Ectodermal cell (in vitro differentiated cells): ENCODE data around the gene HAGH.

Source experiments
- H3K27ac ChIP-seq: 2 replicates; pipeline ENCODE4 v1.7.0; 2013; ENCODE audit warnings: mild to moderate bottlenecking, low read depth, low read length; ENCODE audit not compliant: insufficient read depth, poor library complexity, severe bottlenecking
- H3K27me3 ChIP-seq: 2 replicates; pipeline ENCODE4 v1.7.0; 2013; ENCODE audit warnings: mild to moderate bottlenecking, low read length; ENCODE audit not compliant: insufficient read depth, control insufficient read depth, poor library complexity, severe bottlenecking
- H3K36me3 ChIP-seq: one replicate; pipeline ENCODE4 v1.7.0; 2013; ENCODE audit warnings: low read length; ENCODE audit not compliant: control insufficient read depth, insufficient read depth
- H3K4me1 ChIP-seq: one replicate; pipeline ENCODE4 v1.7.0; 2013; ENCODE audit warnings: low read length; ENCODE audit not compliant: control insufficient read depth, insufficient read depth
- H3K4me3 ChIP-seq: 2 replicates; pipeline ENCODE4 v1.7.0; 2013; ENCODE audit warnings: low read depth, low read length, control low read depth; ENCODE audit not compliant: insufficient read depth
- H3K9me3 ChIP-seq: 2 replicates; pipeline ENCODE4 v1.7.0; 2013; ENCODE audit warnings: mild to moderate bottlenecking, low read length, moderate library complexity; ENCODE audit not compliant: control insufficient read depth
- WGBS, 2 experiments: methylation state at CpG; one replicate each; pipeline ENCODE4 v1.1.7; 2013; ENCODE audit warnings: missing lambda C conversion rate in 2 of 2; 5-methylcytosine and 5-hydroxymethylcytosine counted together

Gene HAGH

DNA sequence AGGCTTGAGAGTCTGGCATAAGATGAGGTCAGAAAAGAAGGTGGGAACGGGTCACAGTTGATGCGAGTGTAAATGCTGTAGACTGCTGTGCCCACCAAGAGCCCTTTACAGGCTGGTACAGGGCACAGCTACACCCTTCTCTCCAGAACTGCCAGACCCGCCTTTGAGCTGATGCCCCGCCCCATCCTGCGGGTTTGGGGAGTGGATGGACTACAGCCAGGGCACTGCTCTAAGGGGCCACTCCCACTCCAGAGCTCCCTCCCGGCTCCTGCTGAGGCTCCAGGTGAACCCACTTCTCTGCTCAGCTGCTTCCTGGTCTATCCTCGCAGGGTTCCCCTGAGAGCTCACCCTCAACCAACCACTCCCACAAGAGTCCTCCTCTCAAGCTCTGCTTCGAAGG is 33.0 kb upstream of the HAGH start:
- H3K27me3 ChIP-seq = peaks cover 66% of the 10 kb centered on the region
- H3K4me3 ChIP-seq = no peak overlapping the region
- WGBS, 2 experiments = 41 to 43% methylated on average over 7 of the region's 8 CpGs
- no peaks in the 10 kb centered on the region for H3K9me3 ChIP-seq
- no peaks in the 10 kb centered on the region for H3K36me3 ChIP-seq
- no peak overlapping the region for H3K27ac ChIP-seq
- H3K4me1 ChIP-seq = no peaks in the 10 kb centered on the region

DNA sequence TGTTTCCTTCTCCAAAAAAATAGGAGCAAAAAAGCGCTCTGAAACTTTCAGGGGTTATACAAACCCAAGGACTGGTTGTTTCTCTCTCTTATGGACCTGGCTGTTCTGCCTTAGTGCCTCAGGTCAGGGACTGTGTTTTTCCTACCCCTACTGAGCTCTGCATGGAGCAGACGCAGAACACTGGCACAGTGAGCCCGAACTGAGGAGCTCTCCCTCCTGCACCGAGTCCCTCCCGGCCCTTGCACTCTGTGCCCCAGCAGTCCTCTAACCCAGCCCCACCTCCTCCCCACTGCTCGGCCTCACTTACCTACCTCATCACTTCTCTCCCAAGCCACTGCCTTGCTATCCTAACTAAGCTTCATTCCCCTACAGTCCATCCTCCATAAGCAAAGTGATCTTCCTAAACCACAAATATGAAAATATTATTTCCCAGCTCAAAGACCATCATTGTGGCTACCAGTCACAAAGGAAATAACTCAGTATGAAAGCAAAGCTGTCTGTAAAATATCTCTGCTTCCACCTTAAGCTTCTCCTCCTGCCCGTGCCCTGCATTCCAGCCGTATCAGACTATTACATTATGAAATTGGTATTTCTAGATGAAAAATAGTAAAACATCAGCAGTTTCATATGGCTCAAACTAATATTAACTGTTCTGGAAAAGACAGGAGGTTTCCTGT is 31.7 kb upstream of the HAGH start:
- H3K27ac ChIP-seq = no peak overlapping the region
- 21 to 22% methylated on average over 6 of the region's 8 CpGs for WGBS, 2 experiments
- H3K4me1 ChIP-seq = no peaks in the 10 kb centered on the region
- no peaks in the 10 kb centered on the region for H3K9me3 ChIP-seq
- H3K36me3 ChIP-seq = no peaks in the 10 kb centered on the region
- peaks cover 71% of the 10 kb centered on the region for H3K27me3 ChIP-seq
- H3K4me3 ChIP-seq = no peak overlapping the region

DNA sequence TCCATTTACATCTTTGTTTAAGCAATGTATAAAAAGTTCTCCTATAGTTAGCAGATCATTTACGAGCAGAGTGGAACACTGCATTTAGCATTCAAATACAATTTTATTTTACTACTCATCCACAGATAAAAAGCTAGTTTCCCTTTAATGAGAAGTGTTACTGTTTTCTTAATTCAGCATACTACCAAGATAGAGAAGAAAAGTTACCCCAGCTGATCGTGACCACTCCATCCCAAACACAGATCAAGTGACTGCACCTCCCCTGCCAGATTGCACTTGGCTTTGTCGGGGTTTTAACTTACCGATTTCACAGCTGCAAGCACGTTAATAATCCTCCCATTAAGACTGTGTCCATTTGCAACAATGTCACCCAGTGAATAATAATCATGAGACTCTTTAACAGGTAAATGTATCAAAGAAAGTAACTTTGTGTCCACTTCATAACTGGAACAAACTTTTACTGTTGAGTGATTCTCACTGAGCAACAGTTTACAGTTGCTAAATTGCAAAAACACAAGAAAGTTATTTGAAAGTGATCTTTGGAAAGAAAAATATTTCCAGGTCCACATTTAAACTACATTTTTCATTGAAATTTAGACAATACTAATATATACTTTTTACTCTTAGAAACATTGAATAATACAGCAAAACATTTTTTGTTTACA is 30.9 kb upstream of the HAGH start:
- no peaks in the 10 kb centered on the region for H3K36me3 ChIP-seq
- peaks cover 76% of the 10 kb centered on the region for H3K27me3 ChIP-seq
- no peak overlapping the region for H3K4me3 ChIP-seq
- H3K9me3 ChIP-seq = no peaks in the 10 kb centered on the region
- WGBS, 2 experiments = 46 to 54% methylated on average over 4 to 5 of the region's 5 CpGs
- no peaks in the 10 kb centered on the region for H3K4me1 ChIP-seq
- no peak overlapping the region for H3K27ac ChIP-seq

DNA sequence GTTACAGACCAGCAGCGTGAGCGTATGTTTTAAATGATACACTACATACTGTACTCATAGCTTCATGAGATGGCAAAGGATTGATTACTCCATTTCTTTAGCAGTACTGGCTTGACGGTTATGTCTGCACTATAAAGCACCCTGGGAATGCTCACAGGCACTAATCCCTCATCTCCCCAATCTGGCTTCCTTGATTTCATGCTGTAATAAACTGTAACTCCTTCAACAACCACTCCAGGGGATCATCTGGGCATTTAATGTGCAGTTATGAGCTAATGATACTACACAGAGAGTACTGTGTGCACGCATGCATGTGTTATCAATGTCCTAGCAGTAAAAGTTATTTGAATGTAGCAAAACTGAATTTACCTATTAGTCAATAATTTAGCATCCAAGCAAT is 25.2 kb upstream of the HAGH start:
- Histone ChIP-seq H3K36me3 (no peaks in the 10 kb centered on the region), H3K27me3 (peaks cover 42% of the 10 kb centered on the region), H3K9me3 (no peaks in the 10 kb centered on the region), H3K27ac (no peak overlapping the region), H3K4me1 (no peaks in the 10 kb centered on the region), H3K4me3 (no peak overlapping the region)
- 60 to 63% methylated on average over 3 to 4 of the region's 4 CpGs for WGBS, 2 experiments

DNA sequence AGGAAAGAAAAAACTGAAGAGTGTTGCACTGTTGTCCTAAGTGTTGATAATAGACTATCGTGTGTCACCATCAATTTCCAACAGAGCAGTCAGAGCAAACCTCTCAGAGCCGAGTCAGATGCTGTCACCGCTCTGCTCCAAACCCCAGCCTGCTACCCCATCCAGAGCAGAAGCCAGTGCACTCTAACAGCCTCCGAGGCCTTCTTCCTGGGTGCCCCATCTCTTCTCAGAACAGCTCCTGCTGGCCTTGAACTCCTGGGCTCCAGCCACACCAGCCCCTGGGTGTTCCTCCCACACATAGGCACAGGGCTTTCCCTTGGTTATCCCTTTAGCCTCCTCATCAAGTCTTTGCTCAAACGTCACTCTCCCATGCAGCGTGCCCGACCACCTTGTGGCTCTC is 24.4 kb upstream of the HAGH start:
- 83 to 88% methylated on average over 7 of the region's 7 CpGs for WGBS, 2 experiments
- Histone ChIP-seq H3K4me1 (no peaks in the 10 kb centered on the region), H3K9me3 (no peaks in the 10 kb centered on the region), H3K4me3 (no peak overlapping the region), H3K27me3 (peaks cover 44% of the 10 kb centered on the region), H3K27ac (no peak overlapping the region), H3K36me3 (no peaks in the 10 kb centered on the region)

DNA sequence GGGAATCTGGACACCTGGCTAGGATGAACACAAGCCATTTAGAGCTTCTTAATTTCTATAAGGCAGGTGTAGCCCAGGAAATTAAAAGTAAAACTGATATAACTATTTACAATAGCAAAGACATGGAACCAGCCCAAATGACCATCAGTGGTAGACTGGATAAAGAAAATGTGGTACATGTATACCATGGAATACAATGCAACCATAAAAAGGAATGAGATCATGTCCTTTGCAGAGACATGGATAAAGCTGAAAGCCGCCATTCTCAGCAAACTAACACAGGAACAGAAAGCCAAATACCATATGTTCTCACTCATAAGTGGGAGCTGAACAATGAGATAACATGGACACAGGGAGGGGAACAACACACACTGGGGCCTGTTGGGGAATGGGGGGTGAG is 19.8 kb upstream of the HAGH start:
- Histone ChIP-seq H3K27ac (no peak overlapping the region), H3K4me3 (no peak overlapping the region), H3K27me3 (peaks cover 20% of the 10 kb centered on the region), H3K9me3 (no peaks in the 10 kb centered on the region), H3K4me1 (no peaks in the 10 kb centered on the region), H3K36me3 (no peaks in the 10 kb centered on the region)
- 63 to 82% methylated on average over 1 of the region's 1 CpG for WGBS, 2 experiments

DNA sequence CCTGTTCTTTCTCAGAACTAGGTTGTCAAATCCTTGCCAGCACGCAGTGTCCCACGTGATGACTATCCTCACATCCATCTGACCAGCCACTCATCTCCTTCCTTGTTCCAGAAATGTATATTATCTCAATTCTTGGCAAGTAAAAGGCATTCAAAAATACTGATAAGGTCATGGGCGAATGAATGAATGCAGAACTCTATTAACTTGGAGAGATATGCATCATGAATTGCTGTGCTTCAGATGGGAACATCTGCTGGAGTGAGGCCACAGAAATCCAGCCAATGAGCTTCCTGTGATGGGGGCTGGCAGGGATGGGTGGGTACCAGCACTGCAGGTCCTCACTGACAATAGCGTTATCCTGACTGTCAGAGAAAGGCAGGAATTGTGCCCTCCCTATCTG is 19.4 kb upstream of the HAGH start:
- WGBS, 2 experiments = 42 to 51% methylated on average over 4 of the region's 4 CpGs
- Histone ChIP-seq H3K27ac (no peak overlapping the region), H3K4me1 (no peaks in the 10 kb centered on the region), H3K9me3 (no peaks in the 10 kb centered on the region), H3K36me3 (no peaks in the 10 kb centered on the region), H3K27me3 (peaks cover 15% of the 10 kb centered on the region), H3K4me3 (no peak overlapping the region)

DNA sequence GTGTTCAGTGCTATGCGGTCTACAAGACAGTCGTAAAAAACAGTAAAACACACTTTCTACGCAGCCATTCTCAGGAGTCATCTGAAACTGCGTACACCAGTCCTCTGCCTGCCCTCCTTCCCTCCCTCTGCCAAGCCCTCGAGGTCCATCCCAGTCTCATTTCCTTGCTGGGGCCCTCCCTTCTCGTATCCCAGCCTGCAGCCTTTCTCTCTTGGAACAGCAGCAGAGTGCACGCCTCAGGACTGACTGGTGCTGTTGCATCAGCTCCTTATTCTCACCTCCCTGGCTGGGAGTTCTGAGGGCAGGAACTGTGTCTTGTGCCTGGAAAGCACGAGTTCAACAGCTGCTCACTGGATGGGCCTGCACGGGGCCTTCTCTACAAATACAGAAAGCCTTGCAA is 12.9 kb upstream of the HAGH start:
- H3K27me3 ChIP-seq = no peaks in the 10 kb centered on the region
- 75 to 79% methylated on average over 9 of the region's 9 CpGs for WGBS, 2 experiments

DNA sequence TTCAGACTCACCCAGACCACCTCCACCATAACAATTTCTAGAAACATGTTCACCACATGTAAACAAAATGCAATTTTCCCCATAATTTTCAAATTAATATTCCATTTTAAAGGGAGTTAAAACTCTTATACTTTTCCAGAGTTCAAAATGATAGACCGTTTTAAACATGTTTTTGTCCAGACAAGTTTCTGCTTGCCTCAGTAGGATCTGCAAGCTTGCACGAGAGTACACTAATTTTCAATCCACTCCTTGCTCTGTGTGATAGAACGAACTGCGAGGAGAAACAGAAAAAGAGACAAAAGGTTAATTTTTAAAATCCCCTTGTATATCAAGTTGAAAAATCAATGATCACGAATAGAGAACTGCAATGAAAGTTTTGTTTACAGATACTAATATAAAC is 7.5 kb upstream of the HAGH start:
- H3K27me3 ChIP-seq = no peaks in the 10 kb centered on the region
- no peak overlapping the region for H3K4me3 ChIP-seq
- H3K27ac ChIP-seq = no peak overlapping the region
- WGBS, 2 experiments = 80 to 91% methylated on average over 4 to 5 of the region's 5 CpGs
- H3K4me1 ChIP-seq = no peaks in the 10 kb centered on the region
- no peaks in the 10 kb centered on the region for H3K36me3 ChIP-seq
- H3K9me3 ChIP-seq = no peaks in the 10 kb centered on the region

More for the DNA sequence above, 12.9 kb upstream of the HAGH start:
- H3K4me1 ChIP-seq = no peaks in the 10 kb centered on the region
- H3K36me3 ChIP-seq = no peaks in the 10 kb centered on the region
- H3K4me3 ChIP-seq = no peak overlapping the region
- no peaks in the 10 kb centered on the region for H3K9me3 ChIP-seq
- H3K27ac ChIP-seq = no peak overlapping the region

DNA sequence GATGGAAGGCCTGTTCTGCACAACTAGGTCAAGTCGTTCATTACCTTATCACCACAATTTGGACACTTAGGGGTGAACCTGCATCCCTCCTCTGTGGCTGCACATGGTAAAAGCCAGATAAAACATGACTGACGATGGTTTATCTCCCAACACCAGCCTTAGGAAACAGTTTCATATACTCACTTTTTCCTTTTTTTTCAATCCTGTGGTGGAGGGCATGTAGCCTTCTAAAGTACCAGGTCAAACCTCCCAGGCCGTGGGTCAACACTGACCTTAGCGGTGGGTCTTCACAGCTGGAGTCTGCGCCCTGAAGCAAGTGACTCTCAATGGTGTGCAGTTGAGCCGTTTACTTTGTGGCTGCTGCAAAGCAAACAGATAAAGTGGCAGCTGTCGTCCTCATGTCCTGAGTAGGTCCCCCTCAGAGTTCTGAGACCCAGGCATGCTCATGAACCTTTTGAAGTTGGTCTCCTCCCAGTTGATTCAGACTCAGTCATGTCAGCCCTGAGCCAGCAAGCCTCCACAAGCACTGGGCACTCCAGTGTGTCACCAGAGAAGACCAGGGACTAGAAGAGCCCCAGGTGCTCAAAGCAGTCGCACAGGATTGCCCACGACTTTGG is 6.3 kb upstream of the HAGH start:
- no peak overlapping the region for H3K4me3 ChIP-seq
- H3K27me3 ChIP-seq = no peaks in the 10 kb centered on the region
- H3K27ac ChIP-seq = no peak overlapping the region
- H3K36me3 ChIP-seq = no peaks in the 10 kb centered on the region
- H3K9me3 ChIP-seq = no peaks in the 10 kb centered on the region
- 84 to 86% methylated on average over 9 of the region's 9 CpGs for WGBS, 2 experiments
- H3K4me1 ChIP-seq = peaks cover 6% of the 10 kb centered on the region
